NCI-H446 treated with DMSO at 0.1 percent for 48 hours (cell line): ENCODE measurements around the gene ADI1.
A peak's percentile ranks its signal among the peaks of the same experiment; 100 is the strongest.
"Not testable (repeated sequence)": the region's sequence is repeated elsewhere in the genome, so short reads cannot be mapped to it uniquely, and the experiment has no call there.

Experiments used
- DNase-seq: peaks from one replicate; lab custom pipeline; 2025; lab: John Stamatoyannopoulos, UW

Gene ADI1

DNA sequence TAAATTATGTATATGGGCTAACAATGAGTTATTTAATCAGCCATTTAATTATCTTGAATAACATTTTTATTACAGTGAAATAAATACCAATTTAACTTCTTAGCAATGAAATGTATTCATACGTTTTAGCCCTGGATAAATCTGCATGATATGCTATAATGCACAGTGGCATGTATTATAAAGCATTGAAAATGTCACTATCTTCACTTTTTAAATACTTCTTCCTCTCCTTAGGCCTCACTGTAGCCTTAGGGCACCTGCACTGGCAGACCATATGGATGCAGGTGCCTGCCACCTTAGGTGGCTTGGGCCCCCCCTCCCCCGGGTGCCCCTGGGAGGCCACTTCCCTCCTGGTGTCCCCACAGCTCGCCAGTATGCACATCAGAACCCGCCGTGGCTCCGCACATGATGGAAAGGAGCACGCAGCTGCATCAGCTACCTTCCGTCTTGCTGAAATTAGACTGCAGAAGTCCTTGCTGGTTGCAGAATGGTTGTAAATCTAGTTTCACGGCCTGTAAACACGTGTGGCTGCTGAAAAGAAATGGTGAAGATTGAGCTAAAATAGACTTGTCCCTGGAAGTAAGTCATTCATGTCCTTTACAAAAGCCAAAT is 56.7 kb downstream of the ADI1 start:
- no peak for DNase-seq

DNA sequence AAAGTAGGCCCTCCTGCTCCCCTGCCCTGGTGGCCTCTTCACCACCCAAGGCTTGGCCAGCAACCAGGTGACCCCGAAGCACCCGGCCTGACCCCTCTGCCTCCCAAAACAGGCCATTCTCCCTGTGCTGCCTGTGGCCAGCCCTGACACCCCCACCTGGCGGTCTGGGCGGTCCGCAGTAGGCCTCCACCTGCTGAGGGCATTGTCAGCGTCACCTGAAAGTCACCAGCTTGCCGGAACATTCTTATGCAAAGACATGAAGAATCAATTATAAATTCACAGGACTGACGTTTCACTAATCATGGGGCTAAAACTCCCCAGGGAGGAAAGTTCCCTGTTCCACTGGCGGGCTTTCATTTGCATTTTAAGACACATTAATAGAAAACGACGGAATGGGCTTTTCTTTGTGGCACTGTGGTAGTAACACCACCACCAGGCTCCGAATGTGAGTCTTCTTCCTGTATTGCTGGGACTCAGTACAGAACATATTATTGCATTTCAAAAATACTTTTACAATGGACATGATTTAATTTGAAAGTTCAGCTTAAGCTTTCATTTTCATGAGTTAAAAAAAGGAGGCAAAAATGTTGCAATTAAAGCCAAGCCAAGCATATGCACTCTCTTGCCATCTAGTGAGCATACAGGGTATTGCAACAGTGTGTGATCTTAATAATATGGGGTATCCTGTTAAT is 57.4 kb downstream of the ADI1 start:
- DNase-seq, result peak; percentile 4

GRCh38 chr2:3460831-3461800 is 58.2 kb downstream of the ADI1 start:
- no peak for DNase-seq

DNA sequence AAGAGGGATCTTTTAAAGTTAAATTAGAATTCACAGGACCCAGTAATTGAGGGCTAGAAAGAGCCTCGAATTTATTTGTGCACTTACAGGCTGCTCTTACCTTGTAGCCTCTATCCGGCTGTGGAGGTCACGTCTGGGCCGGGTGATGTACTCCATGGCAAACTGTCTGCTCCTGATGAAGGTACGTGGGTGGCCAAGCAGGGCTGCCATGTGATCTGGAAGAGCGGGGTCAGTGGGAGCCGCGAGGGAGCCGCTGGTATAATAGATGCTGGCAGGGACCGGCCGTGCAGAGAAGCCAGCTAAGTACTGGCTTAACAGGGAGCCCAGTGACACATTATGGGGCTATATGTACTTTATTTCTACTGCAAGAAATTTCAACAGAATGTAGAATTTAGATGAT is 59.2 kb downstream of the ADI1 start:
- DNase-seq, result no peak

DNA sequence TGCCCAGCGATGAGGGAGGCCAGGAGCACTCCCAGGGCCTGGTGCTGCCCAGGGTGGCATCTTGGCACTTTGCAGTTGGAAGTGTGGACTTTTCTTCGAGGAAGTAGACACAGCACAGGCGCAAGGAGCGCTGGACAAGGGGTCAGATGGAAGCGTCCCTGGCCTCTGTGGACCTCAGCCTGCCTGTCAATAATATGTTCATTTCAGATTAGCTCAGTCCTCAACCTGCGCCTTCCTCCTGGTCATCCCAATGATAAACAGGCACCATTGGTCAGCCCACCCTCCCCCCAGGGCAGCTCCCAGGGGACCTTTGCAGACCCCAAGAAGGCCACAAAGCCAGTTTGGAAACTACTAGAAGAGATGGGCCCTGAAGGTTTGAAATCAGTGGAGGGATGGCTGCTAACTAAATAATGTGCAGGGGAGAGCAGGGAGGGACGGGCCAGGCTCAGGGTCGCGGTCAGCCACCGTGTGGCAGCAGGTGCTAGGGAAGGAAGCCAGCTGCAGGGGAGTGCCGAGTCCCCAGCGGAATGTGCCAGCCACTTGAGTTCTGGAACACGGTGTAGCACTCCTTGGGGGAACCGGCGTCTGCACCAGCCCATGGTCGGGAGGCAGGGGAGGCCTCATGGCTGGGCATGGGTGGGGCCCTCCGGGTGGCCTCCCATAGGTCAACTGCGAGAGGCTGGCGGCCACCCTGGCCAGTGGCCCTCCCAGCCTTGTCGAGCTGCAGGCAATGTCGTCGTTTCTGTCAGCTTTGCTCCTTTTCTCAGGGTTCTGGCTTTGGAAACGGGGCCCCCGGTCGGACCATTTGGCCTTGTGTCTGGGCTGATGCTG is 59.9 kb downstream of the ADI1 start:
- DNase-seq, result no peak

GRCh38 chr2:3458396-3459184 is 60.7 kb downstream of the ADI1 start:
- DNase-seq, result no peak

GRCh38 chr2:3457524-3458395 is 61.6 kb downstream of the ADI1 start:
- no peak for DNase-seq

DNA sequence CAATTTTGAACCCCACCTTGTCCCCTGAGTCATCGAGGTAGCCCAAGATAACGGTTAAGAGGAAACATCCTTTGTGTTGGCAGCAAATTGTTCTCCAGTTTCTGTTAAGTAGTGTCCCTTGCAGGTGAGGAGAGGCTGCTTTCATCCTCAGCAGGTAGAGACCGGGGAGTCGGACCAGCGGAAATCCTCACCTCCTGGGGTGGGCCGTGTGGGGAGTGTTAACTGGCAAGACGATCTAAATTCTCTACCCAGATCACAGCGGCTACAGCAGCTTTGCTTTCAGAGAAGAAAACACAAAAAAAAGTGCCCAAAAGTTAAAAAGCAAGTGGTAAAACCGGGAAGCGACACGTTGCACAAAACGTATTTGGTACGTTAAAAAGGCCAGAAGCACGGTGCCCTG is 63.2 kb downstream of the ADI1 start:
- no peak for DNase-seq

GRCh38 chr2:3454802-3455201 is 64.5 kb downstream of the ADI1 start:
- no peak for DNase-seq

DNA sequence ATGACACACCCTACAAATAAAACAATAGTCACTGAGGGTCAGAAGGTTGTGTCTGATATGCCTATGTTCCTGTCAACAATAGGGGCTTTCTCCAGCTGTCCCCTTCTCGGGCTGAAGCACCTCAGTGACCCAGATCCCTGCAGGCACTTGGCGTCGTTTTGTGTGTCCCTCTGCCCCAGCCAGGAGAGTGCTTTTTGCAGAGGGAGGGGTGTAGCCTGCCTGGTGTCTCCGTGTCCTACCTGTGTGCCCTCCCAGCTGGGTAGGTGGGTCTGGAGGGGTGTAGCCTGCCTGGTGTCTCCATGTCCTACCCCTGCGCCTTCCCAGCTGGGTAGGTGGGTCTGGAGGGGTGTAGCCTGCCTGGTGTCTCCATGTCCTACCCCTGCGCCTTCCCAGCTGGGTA is 65.3 kb downstream of the ADI1 start:
- not testable (repeated sequence) for DNase-seq

DNA sequence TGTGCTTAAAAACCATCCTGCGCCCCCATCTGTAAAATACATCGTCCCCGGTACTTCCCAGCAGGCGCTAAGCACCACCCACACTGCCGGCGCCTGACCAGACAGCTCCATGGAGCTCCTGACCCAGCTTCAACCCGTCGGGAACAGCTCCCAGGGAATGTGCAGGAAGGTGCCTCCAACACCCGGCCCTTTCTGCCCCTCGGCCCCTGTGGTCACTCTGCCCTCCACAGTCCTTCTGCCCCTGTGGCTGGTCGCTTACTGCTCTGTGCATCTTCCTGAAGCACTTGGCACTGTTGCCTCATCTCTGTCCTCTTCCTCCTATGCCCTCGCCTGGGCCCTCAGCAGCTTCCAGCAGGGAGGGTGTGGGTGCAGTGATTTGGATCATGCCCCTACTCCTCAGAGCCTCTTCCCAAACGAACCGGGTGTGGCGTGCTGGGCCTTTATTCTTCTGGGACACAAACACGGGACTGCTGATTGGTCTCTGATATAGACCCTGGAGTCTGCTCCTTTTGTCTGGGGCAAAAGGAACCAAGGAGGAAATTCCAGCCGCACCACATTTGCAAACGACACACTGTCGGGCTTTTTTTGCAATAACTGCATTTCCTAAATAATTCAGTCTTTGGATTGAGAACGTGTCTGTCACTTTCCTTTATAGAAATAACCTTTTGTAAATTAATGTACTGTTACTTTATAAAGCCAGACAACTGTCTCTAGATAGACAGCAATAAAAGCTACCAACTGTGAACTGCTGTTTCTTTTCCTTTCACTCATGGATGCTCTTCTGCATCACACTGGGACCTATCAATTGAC is 65.9 kb downstream of the ADI1 start:
- DNase-seq, result no peak

GRCh38 chr2:3451926-3452671 is 67.2 kb downstream of the ADI1 start:
- no peak for DNase-seq

GRCh38 chr2:3451169-3451568 is 68.2 kb downstream of the ADI1 start:
- no peak for DNase-seq

DNA sequence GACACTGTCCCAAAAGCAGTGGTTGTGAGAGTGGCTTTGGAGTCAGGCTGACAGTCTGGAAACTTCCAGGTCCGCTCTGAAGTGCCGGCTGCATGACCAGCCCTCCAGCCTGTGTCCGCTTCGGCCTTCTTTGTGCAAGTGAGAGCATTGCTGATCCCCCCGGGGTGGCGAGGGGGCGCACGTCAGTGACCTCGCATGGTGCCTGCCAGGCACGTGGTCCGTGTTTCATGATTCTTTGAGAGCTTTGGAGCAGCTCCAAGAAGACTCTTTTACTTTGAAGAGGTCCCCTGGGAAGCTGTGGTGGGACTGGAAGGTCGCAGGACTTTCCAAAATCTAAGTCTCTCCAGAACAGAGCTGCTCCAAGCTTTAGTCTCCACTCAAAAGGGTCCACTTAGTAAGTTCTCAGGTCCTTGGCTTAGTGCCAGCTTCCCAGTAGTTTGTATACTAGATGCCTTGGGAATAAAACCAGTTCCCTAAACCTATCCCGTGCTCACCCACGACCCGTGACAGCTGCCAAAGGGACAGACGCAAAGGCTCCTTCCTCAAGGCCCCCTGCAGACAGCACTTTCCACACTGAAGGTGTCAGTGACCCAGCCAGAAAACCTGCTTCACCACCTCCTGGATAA is 68.8 kb downstream of the ADI1 start:
- DNase-seq, result no peak

DNA sequence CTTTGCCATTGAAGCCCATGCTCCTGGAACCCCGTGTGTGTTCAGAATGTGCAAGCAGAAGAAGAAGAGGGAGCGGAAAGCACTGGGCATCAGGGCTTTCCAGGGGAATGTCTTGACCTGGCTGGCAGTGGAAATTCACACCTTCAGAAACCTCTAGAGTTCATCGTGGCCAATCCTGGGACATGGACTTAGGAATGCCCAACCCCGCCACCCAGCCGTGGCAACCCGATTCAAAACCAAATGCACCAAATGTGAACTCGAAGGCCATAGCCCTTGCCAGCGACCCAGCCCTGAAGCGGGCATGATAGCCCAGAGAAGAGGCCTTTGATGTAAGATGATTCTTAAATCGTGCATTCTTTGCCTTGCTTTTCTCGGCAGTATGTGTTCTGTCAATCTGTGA is 69.4 kb downstream of the ADI1 start:
- no peak for DNase-seq

DNA sequence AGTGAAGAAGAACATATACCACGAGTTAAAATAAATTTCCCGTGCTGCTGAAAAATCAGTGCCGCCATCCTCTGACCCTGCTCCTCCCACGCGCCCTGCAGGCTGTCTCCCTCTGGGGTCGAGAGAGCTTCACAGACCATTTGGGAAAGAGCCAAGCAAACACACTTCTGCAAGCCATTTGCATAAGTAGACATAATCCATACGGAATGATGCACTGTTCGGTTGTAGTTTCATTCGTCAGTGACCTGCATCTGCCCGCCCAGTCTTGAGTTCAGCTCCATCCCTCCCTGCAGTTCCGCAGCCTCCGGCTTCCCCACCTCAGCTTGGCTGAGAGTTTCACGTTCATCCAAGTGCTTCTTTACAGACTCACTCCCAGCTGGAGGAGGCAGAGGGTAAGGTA is 70.2 kb downstream of the ADI1 start:
- no peak for DNase-seq

DNA sequence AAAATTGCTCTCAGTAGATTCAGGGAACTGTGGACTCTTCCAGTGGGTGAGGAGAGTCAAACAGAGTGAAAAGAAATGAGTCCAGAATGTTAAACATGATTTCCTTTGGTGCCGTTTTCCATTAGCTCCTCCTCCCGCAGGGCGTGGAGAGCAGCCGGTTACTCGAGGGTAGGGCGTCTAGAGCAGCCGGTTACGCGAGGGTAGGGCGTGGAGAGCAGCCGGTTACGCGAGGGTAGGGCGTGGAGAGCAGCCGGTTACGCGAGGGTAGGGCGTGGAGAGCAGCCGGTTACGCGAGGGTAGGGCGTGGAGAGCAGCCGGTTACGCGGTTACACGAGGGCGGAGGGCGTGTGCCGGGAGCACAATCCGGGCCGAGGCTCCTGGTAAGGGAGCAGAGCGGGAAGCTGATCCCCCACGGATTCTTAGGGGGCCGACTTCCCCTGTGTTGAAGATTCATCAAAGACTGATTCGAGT is 70.9 kb downstream of the ADI1 start:
- not testable (repeated sequence) for DNase-seq

DNA sequence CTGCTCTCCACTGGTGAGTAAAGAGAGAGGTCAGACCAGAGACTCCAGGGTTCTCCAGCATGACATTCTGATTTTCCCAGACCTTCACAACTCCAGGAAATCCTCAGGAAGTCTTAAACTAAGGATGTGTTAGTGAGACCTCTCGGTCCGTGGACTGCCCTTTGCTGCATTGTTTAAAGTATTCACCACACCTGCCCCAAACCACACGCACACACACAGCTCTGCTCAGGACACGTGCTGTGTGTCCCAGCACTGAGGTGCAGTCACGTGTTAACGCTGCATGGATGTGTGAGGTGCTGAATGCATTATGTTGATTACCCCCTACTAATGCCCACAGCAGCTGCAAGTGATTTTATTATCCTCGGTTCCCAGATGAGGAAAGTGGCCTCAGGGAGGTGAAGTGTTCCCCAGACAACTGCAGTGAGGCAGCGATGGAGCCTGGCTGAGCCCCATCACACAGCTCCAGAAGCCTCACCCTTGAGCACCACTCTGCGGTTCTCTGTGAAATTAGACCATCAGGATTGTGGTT is 71.5 kb downstream of the ADI1 start:
- no peak for DNase-seq
